ENCODE results near the gene SLC16A7. TPM values are rescaled to one million over a fixed set of nuclear protein-coding genes. Genes with fewer than 3 reads are reported as not detected.

The SLC16A7 gene
- total RNA-seq, 1 donor from 2014 or later: 11.2 TPM

DNA sequence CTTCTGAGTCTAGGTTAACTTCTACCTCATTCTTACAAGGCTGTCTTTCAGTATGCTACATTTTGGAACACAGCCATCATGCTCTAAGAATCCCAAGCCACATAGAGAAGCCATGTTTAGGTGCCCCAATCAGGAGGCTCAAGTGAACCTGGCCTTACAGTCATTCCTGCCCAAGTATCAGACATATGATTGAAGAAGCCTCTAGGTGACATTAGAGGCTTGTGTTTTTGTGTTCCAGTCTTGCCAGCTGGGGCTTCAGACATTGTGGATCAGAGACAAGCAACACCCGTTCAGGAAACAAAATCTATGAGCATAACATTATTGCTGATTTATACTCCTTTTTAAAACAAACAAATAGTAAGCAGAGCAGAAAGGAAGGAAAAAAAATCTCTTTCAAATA lies 8.1 kb upstream of the SLC16A7 start:
- H3K27ac Mint-ChIP-seq (ENCODE audit: unreplicated experiment): no peak overlapping the region
- TF ChIP-seq, protein P1, sequence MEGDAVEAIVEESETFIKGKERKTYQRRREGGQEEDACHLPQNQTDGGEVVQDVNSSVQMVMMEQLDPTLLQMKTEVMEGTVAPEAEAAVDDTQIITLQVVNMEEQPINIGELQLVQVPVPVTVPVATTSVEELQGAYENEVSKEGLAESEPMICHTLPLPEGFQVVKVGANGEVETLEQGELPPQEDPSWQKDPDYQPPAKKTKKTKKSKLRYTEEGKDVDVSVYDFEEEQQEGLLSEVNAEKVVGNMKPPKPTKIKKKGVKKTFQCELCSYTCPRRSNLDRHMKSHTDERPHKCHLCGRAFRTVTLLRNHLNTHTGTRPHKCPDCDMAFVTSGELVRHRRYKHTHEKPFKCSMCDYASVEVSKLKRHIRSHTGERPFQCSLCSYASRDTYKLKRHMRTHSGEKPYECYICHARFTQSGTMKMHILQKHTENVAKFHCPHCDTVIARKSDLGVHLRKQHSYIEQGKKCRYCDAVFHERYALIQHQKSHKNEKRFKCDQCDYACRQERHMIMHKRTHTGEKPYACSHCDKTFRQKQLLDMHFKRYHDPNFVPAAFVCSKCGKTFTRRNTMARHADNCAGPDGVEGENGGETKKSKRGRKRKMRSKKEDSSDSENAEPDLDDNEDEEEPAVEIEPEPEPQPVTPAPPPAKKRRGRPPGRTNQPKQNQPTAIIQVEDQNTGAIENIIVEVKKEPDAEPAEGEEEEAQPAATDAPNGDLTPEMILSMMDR (IDR thresholded peaks at IDR 0.05; ENCODE audit: partially characterized antibody, unreplicated experiment): no peak
- no peaks in the 10 kb centered on the region for H3K27me3 Mint-ChIP-seq (ENCODE audit: unreplicated experiment)
- H3K4me1 Mint-ChIP-seq (ENCODE audit: low read depth, unreplicated experiment): no peaks in the 10 kb centered on the region
- no peaks in the 10 kb centered on the region for H3K36me3 Mint-ChIP-seq (ENCODE audit: unreplicated experiment)
- DNase-seq: no peak
- no peak overlapping the region for H3K4me3 Mint-ChIP-seq (ENCODE audit: unreplicated experiment)
- no peaks in the 10 kb centered on the region for H3K9me3 Mint-ChIP-seq (ENCODE audit: unreplicated experiment)

DNA sequence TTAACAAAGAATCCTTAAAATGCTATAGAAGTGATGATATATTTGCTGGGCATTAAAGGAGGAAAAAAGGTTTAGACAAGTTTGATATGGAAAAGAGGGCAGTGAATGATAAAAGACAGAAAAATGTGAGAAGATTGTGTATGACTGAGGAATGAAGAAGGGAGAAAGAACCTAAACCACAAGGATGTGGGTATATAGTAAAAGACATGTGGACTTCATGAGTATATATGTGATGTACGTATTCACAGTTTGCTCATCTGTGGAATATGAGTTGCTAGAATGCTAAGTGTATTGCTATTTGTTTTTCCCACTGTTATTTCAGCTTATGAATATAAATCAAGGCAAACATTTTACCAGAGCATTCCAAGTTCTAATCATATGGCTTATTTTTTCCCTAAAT lies 2.1 kb upstream of the SLC16A7 start:
- Mint-ChIP-seq H3K4me1 (ENCODE audit: low read depth, unreplicated experiment) (peaks cover 5% of the 10 kb centered on the region), H3K4me3 (ENCODE audit: unreplicated experiment) (no peak overlapping the region), H3K36me3 (ENCODE audit: unreplicated experiment) (no peaks in the 10 kb centered on the region), H3K27ac (ENCODE audit: unreplicated experiment) (no peak overlapping the region), H3K27me3 (ENCODE audit: unreplicated experiment) (no peaks in the 10 kb centered on the region), H3K9me3 (ENCODE audit: unreplicated experiment) (peaks cover 4% of the 10 kb centered on the region)
- no peak for DNase-seq
- TF ChIP-seq, protein P1 (IDR thresholded peaks at IDR 0.05; ENCODE audit: partially characterized antibody, unreplicated experiment): no peak

DNA sequence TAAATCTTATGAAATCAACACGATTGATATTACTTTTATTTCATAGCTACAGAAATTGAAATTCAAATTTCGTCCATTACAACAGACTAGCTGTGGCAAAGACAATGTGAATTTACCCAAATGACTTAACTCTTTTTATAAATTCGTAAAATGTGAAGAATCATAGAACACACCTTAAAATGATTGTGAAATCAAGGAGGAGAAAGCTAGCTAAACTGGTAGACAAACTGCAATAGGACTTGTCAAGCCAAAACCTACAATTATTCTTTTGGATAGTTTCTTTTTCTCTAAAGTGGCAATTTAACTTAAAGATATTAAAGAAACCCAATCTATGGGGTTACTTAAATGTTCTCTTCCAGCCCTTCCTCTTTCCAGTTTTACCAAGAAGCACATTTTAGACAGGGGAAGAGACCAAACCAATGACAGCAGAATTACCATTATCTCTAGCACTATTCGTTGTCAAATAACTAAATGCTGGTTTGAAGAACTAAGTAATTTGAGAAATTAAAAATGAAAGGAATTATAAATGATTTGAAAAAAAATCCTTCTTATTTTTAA lies 807 bp upstream of the SLC16A7 start:
- Mint-ChIP-seq H3K36me3 (ENCODE audit: unreplicated experiment) (no peaks in the 10 kb centered on the region), H3K27me3 (ENCODE audit: unreplicated experiment) (no peaks in the 10 kb centered on the region), H3K9me3 (ENCODE audit: unreplicated experiment) (peaks cover 4% of the 10 kb centered on the region), H3K4me3 (ENCODE audit: unreplicated experiment) (no peak overlapping the region), H3K27ac (ENCODE audit: unreplicated experiment) (no peak overlapping the region), H3K4me1 (ENCODE audit: low read depth, unreplicated experiment) (peaks cover 5% of the 10 kb centered on the region)
- no peak for DNase-seq
- TF ChIP-seq, protein P1 (IDR thresholded peaks at IDR 0.05; ENCODE audit: partially characterized antibody, unreplicated experiment): no peak

DNA sequence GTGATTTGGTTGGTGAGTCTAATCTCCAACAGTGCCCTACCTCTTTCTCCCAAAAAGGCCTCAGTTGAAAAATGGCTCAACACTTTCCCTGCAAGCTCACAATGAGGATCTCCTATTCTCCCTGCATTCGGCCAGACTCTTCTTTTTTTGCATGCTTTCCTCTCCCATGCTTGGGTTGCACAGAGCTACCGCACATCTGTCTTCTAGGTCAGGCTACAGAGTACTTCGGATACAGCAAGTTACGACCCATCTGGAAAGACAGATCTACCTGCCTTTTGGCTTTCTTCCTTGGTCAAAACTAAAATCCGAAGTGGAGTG lies 305 bp upstream of the SLC16A7 start:
- Mint-ChIP-seq H3K27ac (ENCODE audit: unreplicated experiment) (peak overlapping the region; percentile 50), H3K4me1 (ENCODE audit: low read depth, unreplicated experiment) (peaks cover 5% of the 10 kb centered on the region)

DNA sequence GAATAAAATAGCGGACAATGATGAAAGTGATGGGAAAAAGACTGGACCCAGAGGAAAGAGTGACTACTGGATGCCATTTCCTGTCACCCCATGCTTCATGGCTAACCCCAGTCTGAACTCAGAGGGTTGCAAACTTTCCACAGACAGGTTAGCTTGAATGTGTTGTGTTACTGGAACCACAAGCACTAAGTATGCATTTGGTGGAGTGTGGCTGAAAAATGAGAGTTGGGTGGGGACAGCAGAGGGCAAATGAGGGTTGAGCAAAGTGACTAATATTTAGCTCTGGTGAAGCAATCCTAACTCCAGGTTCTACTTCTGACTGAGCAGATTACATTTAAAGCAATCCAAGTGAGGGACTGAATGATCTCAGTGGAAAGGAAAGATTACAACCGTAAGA lies 1.6 kb downstream of the SLC16A7 start:
- Mint-ChIP-seq H3K9me3 (ENCODE audit: unreplicated experiment) (peaks cover 4% of the 10 kb centered on the region), H3K36me3 (ENCODE audit: unreplicated experiment) (no peaks in the 10 kb centered on the region), H3K27ac (ENCODE audit: unreplicated experiment) (peak overlapping the region; percentile 94), H3K4me1 (ENCODE audit: low read depth, unreplicated experiment) (peaks cover 5% of the 10 kb centered on the region), H3K27me3 (ENCODE audit: unreplicated experiment) (no peaks in the 10 kb centered on the region), H3K4me3 (ENCODE audit: unreplicated experiment) (peak overlapping the region; percentile 93)
- TF ChIP-seq, protein P1 (IDR thresholded peaks at IDR 0.05; ENCODE audit: partially characterized antibody, unreplicated experiment): no peak
- DNase-seq: no peak

More for the DNA sequence above, 305 bp upstream of the SLC16A7 start:
- Mint-ChIP-seq H3K27me3 (ENCODE audit: unreplicated experiment) (no peaks in the 10 kb centered on the region), H3K9me3 (ENCODE audit: unreplicated experiment) (peaks cover 4% of the 10 kb centered on the region), H3K4me3 (ENCODE audit: unreplicated experiment) (peak overlapping the region; percentile 91), H3K36me3 (ENCODE audit: unreplicated experiment) (no peaks in the 10 kb centered on the region)
- DNase-seq: no peak
- TF ChIP-seq, protein P1 (IDR thresholded peaks at IDR 0.05; ENCODE audit: partially characterized antibody, unreplicated experiment): no peak
